HL-60 (cell line): ENCODE results near the gene ERH.
A peak's percentile ranks its signal among the peaks of the same experiment; 100 is the strongest.

Experiments
- DNase-seq, 2 experiments: peaks; one replicate each; pipeline ENCODE4 v3.0.0-alpha.2; 2010 to 2020; ENCODE audit warnings: low read depth in 1 of 2, low spot score in 1 of 2
- H3K27ac ChIP-seq: fragments of 250-450 bp; sonication (Bioruptor Pico); replicated peaks from 2 replicates; pipeline ENCODE4 v1.5.1; 2020; ENCODE audit warnings: mild to moderate bottlenecking, moderate library complexity
- H3K27me3 ChIP-seq: fragments of 250-450 bp; sonication (Bioruptor Pico); 2 replicates; pipeline ENCODE4 v1.5.1; 2021; ENCODE audit warnings: mild to moderate bottlenecking, moderate library complexity; ENCODE audit not compliant: insufficient read depth, poor library complexity, severe bottlenecking
- H3K4me3 ChIP-seq: replicated peaks from 2 replicates; pipeline ENCODE4 v1.5.1; 2011; ENCODE audit warnings: mild to moderate bottlenecking, control low read depth, low read length; ENCODE audit not compliant: insufficient read depth
- CTCF ChIP-seq: IDR thresholded peaks from one replicate; pipeline ENCODE4 v1.5.1; 2011; ENCODE audit warnings: low read length, control low read depth, inconsistent platforms; ENCODE audit not compliant: insufficient read depth
- GABPA ChIP-seq: IDR thresholded peaks from 2 replicates; pipeline ENCODE4 v1.6.1; 2012; ENCODE audit warnings: low read depth
- POLR2AphosphoS5 ChIP-seq: IDR thresholded peaks from 2 replicates; pipeline ENCODE4 v1.6.1; 2012; ENCODE audit warnings: low read depth
- SPI1 ChIP-seq: IDR thresholded peaks from 2 replicates; pipeline ENCODE4 v1.6.1; 2012; ENCODE audit warnings: low read depth, mild to moderate bottlenecking, borderline replicate concordance
- TF ChIP-seq, protein P1 (sequence below): IDR thresholded peaks from 2 replicates; pipeline ENCODE4 v1.6.1; 2012; ENCODE audit warnings: low read depth; ENCODE audit not compliant: insufficient replicate concordance

ERH gene

GRCh38 chr14:69405762-69406161 is 7.7 kb upstream of the ERH start:
- H3K27ac ChIP-seq: no peak overlapping the region
- no peak for TF ChIP-seq SPI1
- DNase-seq: no peak
- no peak overlapping the region for H3K4me3 ChIP-seq
- H3K27me3 ChIP-seq: no peaks in the 10 kb centered on the region

- DNase-seq: no peak
- no peak for TF ChIP-seq SPI1
- no peak for TF ChIP-seq POLR2AphosphoS5
- TF ChIP-seq, protein P1, sequence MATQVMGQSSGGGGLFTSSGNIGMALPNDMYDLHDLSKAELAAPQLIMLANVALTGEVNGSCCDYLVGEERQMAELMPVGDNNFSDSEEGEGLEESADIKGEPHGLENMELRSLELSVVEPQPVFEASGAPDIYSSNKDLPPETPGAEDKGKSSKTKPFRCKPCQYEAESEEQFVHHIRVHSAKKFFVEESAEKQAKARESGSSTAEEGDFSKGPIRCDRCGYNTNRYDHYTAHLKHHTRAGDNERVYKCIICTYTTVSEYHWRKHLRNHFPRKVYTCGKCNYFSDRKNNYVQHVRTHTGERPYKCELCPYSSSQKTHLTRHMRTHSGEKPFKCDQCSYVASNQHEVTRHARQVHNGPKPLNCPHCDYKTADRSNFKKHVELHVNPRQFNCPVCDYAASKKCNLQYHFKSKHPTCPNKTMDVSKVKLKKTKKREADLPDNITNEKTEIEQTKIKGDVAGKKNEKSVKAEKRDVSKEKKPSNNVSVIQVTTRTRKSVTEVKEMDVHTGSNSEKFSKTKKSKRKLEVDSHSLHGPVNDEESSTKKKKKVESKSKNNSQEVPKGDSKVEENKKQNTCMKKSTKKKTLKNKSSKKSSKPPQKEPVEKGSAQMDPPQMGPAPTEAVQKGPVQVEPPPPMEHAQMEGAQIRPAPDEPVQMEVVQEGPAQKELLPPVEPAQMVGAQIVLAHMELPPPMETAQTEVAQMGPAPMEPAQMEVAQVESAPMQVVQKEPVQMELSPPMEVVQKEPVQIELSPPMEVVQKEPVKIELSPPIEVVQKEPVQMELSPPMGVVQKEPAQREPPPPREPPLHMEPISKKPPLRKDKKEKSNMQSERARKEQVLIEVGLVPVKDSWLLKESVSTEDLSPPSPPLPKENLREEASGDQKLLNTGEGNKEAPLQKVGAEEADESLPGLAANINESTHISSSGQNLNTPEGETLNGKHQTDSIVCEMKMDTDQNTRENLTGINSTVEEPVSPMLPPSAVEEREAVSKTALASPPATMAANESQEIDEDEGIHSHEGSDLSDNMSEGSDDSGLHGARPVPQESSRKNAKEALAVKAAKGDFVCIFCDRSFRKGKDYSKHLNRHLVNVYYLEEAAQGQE: no peak
- TF ChIP-seq CTCF: no peak
- no peak for TF ChIP-seq GABPA
- H3K27ac ChIP-seq: no peak overlapping the region
- no peak overlapping the region for H3K4me3 ChIP-seq
- no peaks in the 10 kb centered on the region for H3K27me3 ChIP-seq
Measured at GRCh38 chr14:69404883-69405282, 6.8 kb upstream of the ERH start.

DNA sequence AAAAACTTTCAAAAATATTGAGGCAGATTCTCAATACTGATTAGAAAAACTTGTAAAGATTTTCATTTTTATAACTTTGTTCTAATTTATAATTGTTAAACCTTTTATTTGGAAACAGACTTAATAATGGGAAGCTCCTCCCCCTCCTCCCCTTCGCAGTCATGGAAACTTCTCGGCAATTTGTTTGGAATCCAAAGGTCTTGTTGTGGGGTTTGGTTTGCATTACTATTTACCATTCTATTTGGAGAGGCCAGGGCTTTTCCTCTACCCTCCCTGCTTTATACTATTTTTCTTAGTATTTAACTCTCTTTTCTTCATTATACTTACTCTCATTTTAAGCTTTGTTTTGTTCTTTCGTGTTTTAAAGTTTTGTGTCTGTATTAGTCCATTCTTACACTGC is 6.4 kb upstream of the ERH start:
- Histone ChIP-seq H3K4me3 (no peak overlapping the region), H3K27me3 (no peaks in the 10 kb centered on the region), H3K27ac (no peak overlapping the region)
- no peak for TF ChIP-seq CTCF
- TF ChIP-seq SPI1: no peak
- TF ChIP-seq, protein P1: no peak
- TF ChIP-seq GABPA: no peak
- DNase-seq: no peak

GRCh38 chr14:69401841-69402240 is 3.7 kb upstream of the ERH start:
- Histone ChIP-seq H3K4me3 (peak overlapping the region; percentile 77; the same call in 1 of the 2 replicates), H3K27ac (no peak overlapping the region), H3K27me3 (no peaks in the 10 kb centered on the region)
- TF ChIP-seq SPI1: peak; percentile 6; the same call in 1 of the 2 replicates
- no peak for TF ChIP-seq CTCF
- TF ChIP-seq POLR2AphosphoS5: no peak
- DNase-seq: no peak

DNA sequence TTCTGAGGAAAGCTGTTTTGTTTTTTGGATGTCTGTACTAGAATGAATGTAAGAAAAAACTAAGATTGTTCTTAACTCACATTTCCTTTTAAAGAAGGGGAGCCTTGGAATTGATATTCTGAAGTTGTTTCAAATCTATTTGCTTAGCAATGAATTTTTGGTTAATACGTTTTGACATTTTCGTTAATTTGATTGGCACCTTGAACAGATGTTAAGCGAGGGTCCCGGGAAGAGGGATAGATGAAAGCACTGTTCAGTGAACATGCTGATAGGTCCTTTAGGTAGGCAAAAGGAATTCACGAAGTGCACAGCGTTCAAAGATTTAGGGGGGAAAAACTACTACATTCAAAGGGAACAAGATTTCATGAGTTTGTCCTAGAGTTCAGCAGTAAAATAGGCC is 2.1 kb upstream of the ERH start:
- DNase-seq: no peak
- H3K4me3 ChIP-seq: peak overlapping the region; percentile 77

More for the DNA sequence above, 2.1 kb upstream of the ERH start:
- Histone ChIP-seq H3K27ac (no peak overlapping the region), H3K27me3 (no peaks in the 10 kb centered on the region)
- no peak for TF ChIP-seq GABPA
